Effector memory CD4-positive, alpha-beta T cell (primary cell): Measurements from ENCODE around the gene SUMF1.
A peak's percentile ranks its signal among the peaks of the same experiment; 100 is the strongest.

Source experiments
- DNase-seq, 3 donors: peaks; one replicate each; pipeline ENCODE4 v3.0.0-alpha.2; 2020
- H3K27ac ChIP-seq: 2 replicates; pipeline ENCODE4 v1.7.0; 2013; ENCODE audit warnings: mild to moderate bottlenecking, low read length, moderate library complexity; ENCODE audit not compliant: insufficient read depth, poor library complexity, severe bottlenecking
- H3K27me3 ChIP-seq: replicated peaks from 2 replicates; pipeline ENCODE4 v1.7.0; 2013; ENCODE audit warnings: mild to moderate bottlenecking, low read length; ENCODE audit not compliant: insufficient read depth, control insufficient read depth, poor library complexity, severe bottlenecking
- H3K36me3 ChIP-seq: 2 replicates; pipeline ENCODE4 v1.7.0; 2013; ENCODE audit warnings: mild to moderate bottlenecking, low read length, moderate library complexity; ENCODE audit not compliant: control insufficient read depth, insufficient read depth
- H3K4me1 ChIP-seq: 2 replicates; pipeline ENCODE4 v1.7.0; 2013; ENCODE audit warnings: low read length, mild to moderate bottlenecking; ENCODE audit not compliant: control insufficient read depth, insufficient read depth, poor library complexity, severe bottlenecking
- H3K4me3 ChIP-seq: 2 replicates; pipeline ENCODE4 v1.7.0; 2013; ENCODE audit warnings: low read length, low read depth, mild to moderate bottlenecking; ENCODE audit not compliant: insufficient read depth, poor library complexity, severe bottlenecking
- H3K9me3 ChIP-seq: 2 replicates; pipeline ENCODE4 v1.7.0; 2013; ENCODE audit warnings: mild to moderate bottlenecking, low read length, moderate library complexity; ENCODE audit not compliant: control insufficient read depth

SUMF1 gene

GRCh38 chr3:4396006-4396405 lies 71.1 kb downstream of the SUMF1 start:
- H3K27ac ChIP-seq = no peak overlapping the region
- H3K36me3 ChIP-seq = no peaks in the 10 kb centered on the region
- H3K27me3 ChIP-seq = no peaks in the 10 kb centered on the region
- no peaks in the 10 kb centered on the region for H3K9me3 ChIP-seq
- no peaks in the 10 kb centered on the region for H3K4me1 ChIP-seq
- DNase-seq = no peak
- H3K4me3 ChIP-seq = no peak overlapping the region

GRCh38 chr3:4395448-4395847 lies 71.6 kb downstream of the SUMF1 start:
- no peak overlapping the region for H3K27ac ChIP-seq

GRCh38 chr3:4394567-4394966 lies 72.5 kb downstream of the SUMF1 start:
- Histone ChIP-seq H3K4me3 (no peak overlapping the region), H3K9me3 (no peaks in the 10 kb centered on the region), H3K27me3 (no peaks in the 10 kb centered on the region), H3K36me3 (no peaks in the 10 kb centered on the region), H3K4me1 (no peaks in the 10 kb centered on the region), H3K27ac (no peak overlapping the region)
- DNase-seq = no peak

More at GRCh38 chr3:4395448-4395847, 71.6 kb downstream of the SUMF1 start:
- DNase-seq = no peak
- H3K36me3 ChIP-seq = no peaks in the 10 kb centered on the region
- H3K27me3 ChIP-seq = no peaks in the 10 kb centered on the region
- no peaks in the 10 kb centered on the region for H3K9me3 ChIP-seq
- no peak overlapping the region for H3K4me3 ChIP-seq
- no peaks in the 10 kb centered on the region for H3K4me1 ChIP-seq

GRCh38 chr3:4394048-4394447 lies 73.0 kb downstream of the SUMF1 start:
- Histone ChIP-seq H3K4me1 (no peaks in the 10 kb centered on the region), H3K36me3 (no peaks in the 10 kb centered on the region), H3K9me3 (no peaks in the 10 kb centered on the region), H3K27ac (no peak overlapping the region), H3K27me3 (no peaks in the 10 kb centered on the region), H3K4me3 (no peak overlapping the region)
- DNase-seq = peak in 2 of 3 donors; percentile 1 to 14

- H3K4me3 ChIP-seq = no peak overlapping the region
- H3K9me3 ChIP-seq = no peaks in the 10 kb centered on the region
- no peaks in the 10 kb centered on the region for H3K4me1 ChIP-seq
- H3K36me3 ChIP-seq = no peaks in the 10 kb centered on the region
- no peak for DNase-seq
- H3K27me3 ChIP-seq = no peaks in the 10 kb centered on the region
- H3K27ac ChIP-seq = no peak overlapping the region
These were observed 74.1 kb downstream of the SUMF1 start for GRCh38 chr3:4392992-4393391.

- H3K9me3 ChIP-seq = no peaks in the 10 kb centered on the region
- H3K4me3 ChIP-seq = no peak overlapping the region
- no peak for DNase-seq
- no peaks in the 10 kb centered on the region for H3K4me1 ChIP-seq
- H3K36me3 ChIP-seq = no peaks in the 10 kb centered on the region
- H3K27me3 ChIP-seq = no peaks in the 10 kb centered on the region
- H3K27ac ChIP-seq = no peak overlapping the region
These were observed 79.6 kb downstream of the SUMF1 start for GRCh38 chr3:4387210-4388204.

DNA sequence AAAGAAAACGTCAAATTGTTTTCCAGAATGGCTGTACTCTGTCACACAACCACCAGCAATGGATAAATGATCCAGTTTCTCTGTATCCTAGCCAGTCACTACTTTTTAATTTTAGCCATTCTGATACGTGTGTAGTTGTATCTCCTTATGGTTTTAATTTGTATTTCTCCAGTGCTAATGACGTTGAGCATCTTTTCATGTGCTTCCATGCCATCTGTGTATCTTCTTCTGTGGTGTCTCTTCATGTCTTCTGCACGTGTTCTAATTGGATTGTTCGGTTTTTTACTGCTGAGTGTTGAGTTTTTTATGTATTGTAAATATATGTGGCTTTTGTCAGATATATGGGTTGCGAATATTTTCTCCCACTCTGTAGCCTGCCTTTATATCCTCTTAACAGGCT lies 81.9 kb downstream of the SUMF1 start:
- no peaks in the 10 kb centered on the region for H3K36me3 ChIP-seq
- no peaks in the 10 kb centered on the region for H3K27me3 ChIP-seq
- no peak overlapping the region for H3K27ac ChIP-seq
- no peak for DNase-seq
- no peaks in the 10 kb centered on the region for H3K9me3 ChIP-seq
- H3K4me1 ChIP-seq = no peaks in the 10 kb centered on the region
- H3K4me3 ChIP-seq = no peak overlapping the region

- Histone ChIP-seq H3K9me3 (no peaks in the 10 kb centered on the region), H3K4me3 (no peak overlapping the region), H3K27me3 (no peaks in the 10 kb centered on the region), H3K4me1 (no peaks in the 10 kb centered on the region), H3K27ac (no peak overlapping the region), H3K36me3 (peaks cover 11% of the 10 kb centered on the region)
- no peak for DNase-seq
These were observed 87.1 kb downstream of the SUMF1 start for GRCh38 chr3:4380013-4380412.

- H3K27me3 ChIP-seq = no peaks in the 10 kb centered on the region
- H3K36me3 ChIP-seq = peaks cover 17% of the 10 kb centered on the region
- DNase-seq = no peak
- no peak overlapping the region for H3K4me3 ChIP-seq
- H3K4me1 ChIP-seq = no peaks in the 10 kb centered on the region
- no peaks in the 10 kb centered on the region for H3K9me3 ChIP-seq
- no peak overlapping the region for H3K27ac ChIP-seq
These were observed 90.6 kb downstream of the SUMF1 start for GRCh38 chr3:4376499-4376898.

- Histone ChIP-seq H3K27ac (no peak overlapping the region), H3K9me3 (no peaks in the 10 kb centered on the region), H3K27me3 (no peaks in the 10 kb centered on the region), H3K4me1 (no peaks in the 10 kb centered on the region), H3K36me3 (peaks cover 17% of the 10 kb centered on the region), H3K4me3 (no peak overlapping the region)
- no peak for DNase-seq
These were observed 91.2 kb downstream of the SUMF1 start for GRCh38 chr3:4375911-4376310.
